HT1080 (cell line): Measurements from ENCODE around the gene SMU1. TPM values are rescaled to one million over a fixed set of nuclear protein-coding genes. Genes with fewer than 3 reads are reported as not detected.

ENCODE experiments used
- DNase-seq: peaks from one replicate; pipeline ENCODE4 v3.0.0-alpha.2; 2015; ENCODE audit warnings: low read depth
- polyA plus RNA-seq, 2 experiments: library from polyadenylated mRNA; depleted of rRNA; stranded (reverse); fragments of >200 nt; gene quantifications; 2 replicates each; pipeline ENCODE4 v1.2.3, GENCODE V29; 2015
- total RNA-seq: library from RNA; depleted of rRNA; stranded (reverse); fragments of >200 nt; shearing (Covaris generic); gene quantifications from 2 replicates; pipeline ENCODE4 v1.2.3, GENCODE V29; 2014; rRNA removed

Gene SMU1
- 29.6 and 36.3 TPM in 2 replicates for total RNA-seq
- polyA plus RNA-seq (2015; cell fraction: cytosol; rRNA removed): 22.3 and 25.6 TPM in 2 replicates
- 29.7 and 33.1 TPM in 2 replicates for polyA plus RNA-seq (2015; cell fraction: nucleus; rRNA removed)

GRCh38 chr9:33076046-33077004, at the start of gene SMU1:
TSS of gene SMU1 (minus strand) at chr9:33076674. CDS start at chr9:33076608, 66 bp downstream.
- DNase-seq: peak; percentile 99

DNA sequence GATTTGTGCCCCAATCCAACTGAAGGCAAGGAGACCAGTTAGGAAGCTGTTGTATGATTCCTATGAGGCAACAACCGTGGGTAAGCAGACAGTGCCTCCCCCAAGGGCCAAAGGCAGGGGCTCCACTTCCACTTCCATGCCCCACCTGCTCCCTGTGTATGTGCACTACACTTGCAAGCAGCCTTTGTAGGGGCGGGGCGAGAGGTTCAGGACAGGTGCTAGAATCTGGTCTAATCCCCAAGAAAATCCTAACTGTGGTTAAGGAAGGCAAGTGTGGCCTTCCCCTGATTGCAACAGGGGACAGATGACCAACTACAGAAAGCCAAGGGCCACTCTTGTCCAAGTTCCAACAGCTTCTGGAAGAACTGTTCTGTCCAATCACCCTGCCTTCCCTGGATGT, 49.0 kb upstream of the SMU1 start:
- no peak for DNase-seq

DNA sequence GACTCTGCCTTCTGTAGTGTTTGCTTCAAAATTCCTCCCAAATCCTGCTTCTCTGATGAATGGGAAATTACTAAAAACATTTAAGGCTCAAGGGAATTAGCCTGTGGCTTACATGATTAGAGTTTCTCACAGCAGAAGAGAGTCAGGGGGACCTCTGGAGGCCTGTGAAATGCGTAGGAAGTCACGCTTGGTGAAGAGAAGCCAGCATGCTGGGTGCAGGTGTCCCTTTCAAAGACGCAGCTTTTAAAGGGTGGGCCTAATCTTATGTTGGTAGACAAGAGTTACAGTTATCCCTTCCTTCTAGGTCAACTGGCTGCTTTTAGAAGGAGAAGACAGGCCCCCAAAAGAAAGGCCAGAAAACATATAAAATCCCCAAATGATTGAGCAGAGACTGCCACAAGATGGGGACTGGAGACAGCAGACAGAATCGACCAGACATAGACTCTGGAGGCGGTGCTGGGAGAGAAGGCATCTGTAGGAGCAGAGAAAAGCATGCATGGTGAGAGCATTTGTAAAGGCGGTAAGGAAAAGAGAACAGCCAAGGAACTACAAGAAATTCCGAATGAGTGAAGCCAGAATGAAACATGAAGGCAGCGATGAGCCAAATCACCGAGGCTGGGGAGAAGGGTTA, 48.4 kb upstream of the SMU1 start:
- no peak for DNase-seq

DNA sequence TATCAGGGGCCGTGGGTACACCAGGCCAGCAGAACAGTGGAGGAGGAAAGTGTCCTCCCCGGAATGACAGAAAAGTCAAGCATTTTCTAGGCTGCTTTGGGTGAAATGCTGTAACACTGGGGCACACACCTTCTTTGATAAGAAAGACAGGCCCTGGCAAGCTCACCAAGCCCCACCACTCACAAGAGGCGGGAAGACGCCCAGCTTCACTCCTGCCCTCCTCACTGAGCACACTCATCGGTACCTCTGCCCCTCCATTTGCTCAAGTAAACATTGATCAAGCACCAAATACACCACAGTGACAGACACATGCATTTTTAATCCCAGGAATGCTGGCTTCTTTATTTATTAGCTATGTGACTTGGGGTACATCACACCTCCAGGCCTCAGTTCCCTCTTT, 47.6 kb upstream of the SMU1 start:
- DNase-seq: no peak

GRCh38 chr9:33123407-33124031, 47.0 kb upstream of the SMU1 start:
- no peak for DNase-seq

DNA sequence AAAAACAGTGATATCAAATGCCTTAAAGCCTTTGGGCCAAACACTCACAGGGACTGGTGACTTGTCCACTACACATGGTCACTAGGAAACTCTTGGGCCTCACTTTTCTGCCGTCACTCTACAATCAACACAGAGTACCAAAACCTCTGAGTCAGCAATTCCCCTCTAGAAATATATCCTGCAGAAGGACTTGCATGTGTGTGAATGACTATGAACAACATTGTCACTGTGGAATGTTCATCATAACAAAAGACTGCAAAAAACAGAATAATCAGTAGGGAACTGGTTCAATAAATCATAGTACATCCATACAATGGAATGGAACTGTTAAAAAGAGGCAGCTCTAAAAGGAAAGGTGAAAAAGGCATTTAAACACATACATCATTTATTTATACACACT, 44.1 kb upstream of the SMU1 start:
- DNase-seq: no peak

DNA sequence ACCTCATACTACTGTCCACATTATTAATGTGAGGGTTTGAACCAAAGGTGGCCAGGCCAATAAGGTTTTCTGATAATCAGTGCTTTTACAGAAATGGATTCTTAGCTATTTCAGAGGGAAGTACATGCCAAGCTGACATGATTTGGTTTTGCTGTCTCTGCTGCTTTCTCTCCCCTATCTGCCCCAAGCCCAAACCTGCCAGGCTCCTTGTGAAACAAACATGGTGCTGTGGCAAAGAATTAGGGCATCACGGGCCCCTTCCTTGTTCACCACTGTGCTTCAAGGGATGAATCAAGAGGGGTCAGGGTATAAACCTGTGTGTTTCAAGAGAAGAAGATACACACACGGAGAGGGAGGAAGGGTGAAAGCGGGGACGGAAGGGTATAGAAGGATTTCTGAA, 41.3 kb upstream of the SMU1 start:
- DNase-seq: no peak

- DNase-seq: peak; percentile 32
Measured at GRCh38 chr9:33117306-33117705, 40.8 kb upstream of the SMU1 start.

DNA sequence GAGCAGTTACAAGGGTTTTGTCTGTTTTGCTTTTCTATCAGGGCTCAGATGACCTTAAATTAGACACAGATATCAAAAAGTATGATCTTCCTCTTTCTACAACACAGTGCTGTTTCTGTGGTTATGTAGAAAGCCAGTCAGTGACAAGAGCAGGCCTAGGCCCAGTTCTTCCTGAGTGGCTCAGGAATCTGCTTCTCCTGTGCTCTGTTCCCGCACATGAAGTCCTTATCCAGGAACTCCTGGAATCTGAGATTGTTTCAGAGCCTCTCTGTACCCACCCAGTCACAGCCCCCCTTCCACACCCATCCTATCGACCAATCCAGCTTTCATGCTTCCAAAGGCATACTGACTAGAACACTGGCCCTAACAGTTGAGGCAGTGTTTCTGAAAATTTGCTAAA, 40.4 kb upstream of the SMU1 start:
- no peak for DNase-seq

GRCh38 chr9:33114746-33115145, 38.3 kb upstream of the SMU1 start:
- no peak for DNase-seq

DNA sequence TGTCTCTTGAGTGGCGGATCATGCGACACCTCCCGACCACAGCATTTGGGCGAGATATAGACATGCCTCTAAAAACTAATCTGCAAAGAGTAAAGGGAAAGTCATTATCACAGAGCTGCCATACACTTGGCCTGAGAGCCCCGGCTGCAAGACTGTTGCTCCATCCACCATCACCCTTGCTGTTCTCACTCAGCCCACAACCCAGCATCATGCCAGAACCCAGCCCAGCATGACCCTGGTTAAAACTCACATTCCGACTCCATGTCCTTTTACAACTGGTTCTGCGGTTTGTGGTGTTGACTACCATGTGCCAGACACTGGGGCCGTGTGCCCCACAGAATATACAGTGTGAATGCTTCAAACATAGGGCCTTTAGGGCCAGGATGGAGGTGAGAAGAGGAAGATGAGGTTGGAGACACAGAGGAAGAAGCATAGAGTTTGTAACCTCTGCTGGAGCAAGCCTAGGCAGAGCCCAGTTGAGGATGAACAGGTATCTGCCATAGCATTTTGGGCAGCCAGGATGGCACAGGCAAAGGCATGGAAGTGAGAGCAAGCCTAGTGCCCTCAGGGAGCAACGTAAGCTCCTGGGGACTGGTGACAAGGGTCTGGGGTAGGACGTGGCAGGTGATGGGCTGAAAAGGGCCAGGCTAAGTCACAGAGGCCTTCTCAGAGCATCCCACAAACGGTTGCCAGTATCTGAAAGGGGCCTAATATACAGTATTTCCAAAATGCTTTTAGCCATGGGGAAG, 37.5 kb upstream of the SMU1 start:
- DNase-seq: no peak

DNA sequence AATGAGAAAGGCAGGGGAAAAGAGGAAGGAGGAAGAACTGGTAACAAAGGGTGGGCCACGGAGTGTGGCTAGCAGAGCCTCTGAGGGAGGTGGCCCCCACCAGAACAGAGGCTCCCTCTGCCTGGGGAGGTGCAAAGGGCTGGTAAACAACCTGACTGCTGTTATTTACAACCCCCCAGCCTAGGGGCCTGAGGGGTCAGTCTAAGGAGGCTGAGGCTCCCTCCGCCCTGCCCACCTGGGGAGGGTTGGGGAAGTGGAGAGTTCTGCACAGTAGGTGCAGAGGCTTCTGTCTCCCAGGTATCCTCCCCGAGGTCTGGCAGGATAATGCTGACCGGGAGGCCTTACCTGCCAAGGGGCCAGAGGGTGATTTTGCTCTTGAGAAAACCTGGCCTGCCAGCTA, 35.6 kb upstream of the SMU1 start:
- DNase-seq: no peak

DNA sequence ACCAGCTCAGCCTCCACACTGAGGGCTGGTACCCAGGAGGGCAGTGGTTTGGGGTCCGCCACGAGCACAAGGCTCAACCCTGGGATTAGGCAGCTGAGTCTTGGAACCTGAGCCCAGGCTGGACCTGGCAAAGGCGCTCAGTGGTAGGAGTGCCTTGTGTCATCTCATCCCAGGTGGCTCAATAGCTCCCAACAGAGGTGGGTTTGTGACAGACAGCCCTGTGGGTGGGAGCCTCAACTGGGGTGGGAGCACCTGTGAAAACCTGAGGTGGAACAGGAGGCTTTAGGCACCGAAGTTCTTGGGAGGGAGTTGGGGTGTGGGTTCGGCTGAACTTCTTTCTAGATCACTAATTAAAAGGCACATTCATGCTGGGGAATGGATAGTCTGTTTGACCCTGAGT, 35.2 kb upstream of the SMU1 start:
- DNase-seq: no peak

GRCh38 chr9:33110686-33111085, 34.2 kb upstream of the SMU1 start:
- no peak for DNase-seq

DNA sequence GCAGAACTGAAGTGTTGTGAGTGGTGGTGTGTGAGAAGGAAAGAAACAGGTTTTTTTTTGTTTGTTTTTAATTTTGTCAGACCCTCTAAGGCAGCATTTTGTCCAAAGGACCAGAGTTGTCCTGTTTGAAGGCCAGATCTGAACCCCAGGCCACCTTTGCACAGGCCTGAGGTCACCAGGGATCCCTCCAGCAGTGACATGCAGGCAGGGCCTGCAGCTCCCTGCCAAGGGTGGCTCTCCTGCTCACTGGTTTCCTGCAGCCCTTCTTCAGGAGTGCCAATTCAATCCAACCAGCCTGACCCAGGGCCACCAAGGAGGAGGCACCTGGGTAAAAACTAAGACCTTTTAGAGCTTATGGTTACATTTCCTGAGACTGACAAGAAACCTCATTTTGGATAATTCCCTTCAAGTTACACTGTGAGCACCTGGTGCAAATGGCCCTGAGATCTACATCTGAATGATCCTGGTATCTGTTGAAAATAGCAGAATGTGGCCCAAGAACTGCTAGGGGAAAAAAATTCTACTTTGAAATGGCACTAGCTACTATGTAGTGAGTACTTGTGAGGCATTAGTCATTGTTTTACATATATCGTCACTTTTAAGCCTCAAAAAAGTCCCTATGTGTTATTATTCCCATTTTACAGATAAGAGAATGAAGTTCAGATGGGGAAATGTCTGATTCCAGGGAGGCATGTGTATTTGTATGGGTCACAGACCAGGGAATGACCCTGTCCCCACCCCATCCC, 33.5 kb upstream of the SMU1 start:
- no peak for DNase-seq

GRCh38 chr9:33109097-33109496, 32.6 kb upstream of the SMU1 start:
- no peak for DNase-seq

DNA sequence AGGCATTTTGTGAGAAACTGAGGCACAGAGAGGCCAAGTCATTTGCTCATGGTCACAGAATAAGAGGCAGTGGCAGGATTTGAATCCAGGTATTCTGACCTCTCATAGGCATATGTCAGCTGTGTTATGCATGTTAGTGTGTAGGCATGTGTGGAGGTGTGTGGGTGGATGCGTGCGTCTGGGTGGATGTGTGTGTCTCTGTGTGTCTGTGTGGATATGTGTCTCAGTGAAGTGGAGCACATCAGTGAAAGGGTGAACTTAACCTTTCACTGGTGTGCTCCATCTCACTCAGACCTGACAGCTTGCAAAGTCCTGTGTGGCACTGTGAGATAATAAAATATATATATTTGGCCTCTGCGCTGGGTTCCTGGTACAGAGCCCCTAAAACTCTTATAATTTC, 32.0 kb upstream of the SMU1 start:
- DNase-seq: no peak

DNA sequence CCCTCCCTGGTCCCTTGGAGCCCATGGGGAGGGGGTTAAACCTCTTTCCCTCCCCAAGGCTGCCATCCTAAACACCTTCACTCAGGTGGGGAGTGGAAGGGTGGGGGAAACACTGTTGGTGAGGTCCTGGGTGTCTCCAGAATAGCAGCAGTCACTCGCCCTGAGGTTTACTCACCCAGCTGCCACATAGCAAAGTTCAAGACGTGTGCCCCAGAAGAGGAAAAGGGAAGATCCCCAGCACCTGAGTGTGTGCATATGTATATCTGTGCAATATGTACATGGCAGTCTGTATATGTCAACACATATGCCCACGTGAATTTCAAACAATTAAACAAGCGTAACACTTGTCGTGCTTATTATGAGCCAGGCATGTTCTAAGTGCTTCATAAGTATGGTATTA, 31.3 kb upstream of the SMU1 start:
- DNase-seq: no peak

DNA sequence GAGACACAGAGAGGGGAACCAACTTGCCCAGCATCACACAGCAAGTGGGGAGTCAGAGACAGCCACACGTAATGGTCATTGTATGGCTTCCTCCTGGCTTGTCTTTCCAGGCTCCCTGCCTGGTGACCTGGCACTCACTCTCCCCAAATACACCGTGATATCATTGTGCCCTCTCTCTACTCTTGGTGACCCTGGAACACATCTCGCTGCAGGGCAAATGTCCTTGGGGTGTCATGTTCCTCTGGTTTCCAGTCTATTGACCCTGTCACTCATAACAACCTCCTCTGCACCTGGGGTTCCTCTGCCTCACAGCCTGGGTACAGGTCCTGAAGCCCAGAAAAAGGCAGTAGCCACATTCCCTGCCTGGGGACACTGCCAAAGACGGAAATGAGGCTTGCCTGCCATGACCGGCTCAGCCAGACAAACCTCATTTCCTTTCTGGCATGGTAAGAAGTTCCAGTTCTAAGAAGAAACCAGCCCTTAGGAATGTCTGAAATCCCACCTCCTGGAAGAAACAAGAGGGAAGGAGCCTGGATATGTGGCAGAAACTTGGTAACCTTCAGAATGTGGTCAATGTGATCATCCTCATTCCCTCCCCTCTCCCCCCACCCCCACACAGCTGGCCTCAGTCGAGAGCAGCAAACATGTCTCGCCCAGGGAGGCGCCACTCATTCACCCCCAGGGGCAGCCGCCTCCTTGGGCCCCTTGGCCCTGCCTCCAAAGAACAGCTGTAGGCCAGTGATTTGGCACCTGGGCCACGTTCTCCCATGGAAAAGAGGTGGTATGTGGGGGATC, 30.6 kb upstream of the SMU1 start:
- DNase-seq: peak; percentile 66

GRCh38 chr9:33106372-33106771, 29.9 kb upstream of the SMU1 start:
- DNase-seq: no peak
